Caco-2 (cell line): ENCODE data around the gene CPEB2. TPM values are rescaled to one million over a fixed set of nuclear protein-coding genes. Genes with fewer than 3 reads are reported as not detected.

Experiments
- BruUV-seq: library from RNA; stranded (reverse); fragments of 400-500 nt; replicated peaks from 2 replicates; lab custom pipeline; 2021; lab: Mats Ljungman, UMichigan
- CTCF ChIA-PET: fragments of 300-600 bp; sonication (Branson Sonifier 250); formaldehyde crosslinking; loops from one replicate; lab custom pipeline; 2022; ENCODE audit warnings: antibody characterized with exemption; lab: Charles Lee
- POLR2A ChIA-PET: fragments of 300-600 bp; sonication (Branson Sonifier 250); formaldehyde crosslinking; loops from one replicate; lab custom pipeline; 2022; ENCODE audit warnings: antibody characterized with exemption; lab: Charles Lee
- DNase-seq, 2 experiments: peaks; one replicate each; pipeline versions ENCODE4 v3.0.0 to v3.0.0-alpha.2; 2020 to 2022
- H3K27me3 ChIP-seq: replicated peaks from 2 replicates; pipeline ENCODE4 v1.6.0; 2011; ENCODE audit warnings: low read length; ENCODE audit not compliant: control insufficient read depth, insufficient read depth
- H3K36me3 ChIP-seq: 2 replicates; pipeline ENCODE4 v1.5.1; 2011; ENCODE audit warnings: low read length; ENCODE audit not compliant: control insufficient read depth, insufficient read depth
- H3K4me1 ChIP-seq: fragments of 250-450 bp; sonication (Bioruptor Pico); 2 replicates; pipeline ENCODE4 v1.5.1; 2020; ENCODE audit warnings: mild to moderate bottlenecking
- H3K4me3 ChIP-seq: 2 replicates; pipeline ENCODE4 v1.5.1; 2011; ENCODE audit warnings: low read depth, mild to moderate bottlenecking, control low read depth, low read length
- H3K9me3 ChIP-seq: fragments of 250-450 bp; sonication (Bioruptor Pico); 2 replicates; pipeline ENCODE4 v1.5.1; 2020; ENCODE audit warnings: mild to moderate bottlenecking, moderate library complexity
- H3K27ac Mint-ChIP-seq: one replicate; pipeline ENCODE4 v1.8.0; 2022; ENCODE audit warnings: mixed read lengths; ENCODE audit not compliant: unreplicated experiment
- H3K27me3 Mint-ChIP-seq: one replicate; pipeline ENCODE4 v1.8.0; 2022; ENCODE audit warnings: mixed read lengths; ENCODE audit not compliant: insufficient read depth, unreplicated experiment
- H3K36me3 Mint-ChIP-seq: one replicate; pipeline ENCODE4 v1.8.0; 2022; ENCODE audit warnings: mild to moderate bottlenecking, mixed read lengths; ENCODE audit not compliant: insufficient read depth, unreplicated experiment
- H3K4me1 Mint-ChIP-seq: one replicate; pipeline ENCODE4 v1.8.0; 2022; ENCODE audit warnings: low read depth, mixed read lengths; ENCODE audit not compliant: unreplicated experiment
- H3K4me3 Mint-ChIP-seq: one replicate; pipeline ENCODE4 v1.8.0; 2022; ENCODE audit warnings: mild to moderate bottlenecking, moderate library complexity, mixed read lengths; ENCODE audit not compliant: unreplicated experiment
- H3K9me3 Mint-ChIP-seq: one replicate; pipeline ENCODE4 v1.8.0; 2022; ENCODE audit warnings: mixed read lengths; ENCODE audit not compliant: unreplicated experiment
- CTCF ChIP-seq, 2 experiments: fragments of 200-600 bp in 1 of 2; IDR thresholded peaks; 1 replicate in 1 of 2; 2 replicates in 1 of 2; pipeline versions ENCODE4 v1.5.1 to v1.8.0; 2011 to 2022; ENCODE audit warnings: antibody characterized with exemption in 1 of 2, control low read depth in 1 of 2, inconsistent platforms in 1 of 2, low read depth in 1 of 2, low read length in 1 of 2, mild to moderate bottlenecking in 1 of 2, moderate library complexity in 1 of 2; ENCODE audit not compliant: insufficient read depth in 1 of 2, severe bottlenecking in 1 of 2, unreplicated experiment in 1 of 2
- intact Hi-C: fragments of 100-400 bp; cut with micrococcal nuclease; formaldehyde crosslinking; loops from one replicate; pipeline ENCODE4 v1.10.0; 2022; ENCODE audit not compliant: unreplicated experiment
- total RNA-seq: library from RNA; stranded (reverse); gene quantifications from 2 replicates; pipeline ENCODE4 v1.2.3, GENCODE V29; 2022

The CPEB2 gene
- total RNA-seq, 1 experiment from 2014 or later = 0.18 TPM

- Mint-ChIP-seq H3K36me3 (no peaks in the 10 kb centered on the region), H3K27me3 (no peaks in the 10 kb centered on the region), H3K4me3 (no peak overlapping the region), H3K27ac (no peak overlapping the region), H3K4me1 (no peaks in the 10 kb centered on the region), H3K9me3 (peaks cover 14% of the 10 kb centered on the region)
- DNase-seq = no peak
- BruUV-seq = no TSS peak
- intact Hi-C loops = no loop called here
- Histone ChIP-seq H3K27me3 (no peaks in the 10 kb centered on the region), H3K36me3 (no peaks in the 10 kb centered on the region), H3K4me1 (0 out of 2 replicates have a peak, but pooled peaks cover 3% of the 10 kb centered on the region), H3K9me3 (no peaks in the 10 kb centered on the region), H3K4me3 (no peak overlapping the region)
- no peak for TF ChIP-seq CTCF (IDR thresholded peaks at IDR 0.05; ENCODE audit: insufficient read depth in 1 of 2, low read depth in 1 of 2, low read length in 1 of 2, severe bottlenecking in 1 of 2, unreplicated experiment in 1 of 2)
- POLR2A ChIA-PET = no interaction called here
- CTCF ChIA-PET = no interaction called here
Measured at GRCh38 chr4:15117270-15117946, 115.1 kb downstream of the CPEB2 start.

DNA sequence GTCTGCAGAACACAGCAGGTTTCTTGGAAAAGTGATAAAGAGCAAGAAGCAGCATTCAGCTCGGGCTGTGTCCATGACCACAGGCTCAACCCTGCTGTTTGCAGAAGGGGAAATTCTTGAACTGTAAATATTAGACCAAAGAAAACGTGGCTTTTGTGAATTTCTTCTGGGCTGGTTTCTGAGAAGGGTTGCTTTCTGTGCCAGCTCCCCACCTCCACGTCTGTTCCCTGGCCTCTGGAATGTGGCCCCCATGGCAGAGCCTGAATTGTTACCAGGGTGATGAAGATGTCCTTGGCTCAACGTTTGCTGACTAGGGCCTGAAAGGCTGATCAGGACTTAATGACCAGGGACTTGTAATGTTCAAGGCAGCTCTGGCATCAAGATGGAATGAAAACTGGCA is 116.0 kb downstream of the CPEB2 start:
- ChIA-PET POLR2A (no interaction called here), CTCF (no interaction called here)
- no peaks in the 10 kb centered on the region for H3K27me3 Mint-ChIP-seq
- Histone ChIP-seq H3K4me3 (no peak overlapping the region), H3K27me3 (no peaks in the 10 kb centered on the region), H3K36me3 (no peaks in the 10 kb centered on the region), H3K4me1 (0 out of 2 replicates have a peak, but pooled peaks cover 3% of the 10 kb centered on the region), H3K9me3 (no peaks in the 10 kb centered on the region)
- H3K27ac Mint-ChIP-seq = no peak overlapping the region
- H3K4me3 Mint-ChIP-seq = no peak overlapping the region
- intact Hi-C loops = no loop called here
- DNase-seq = no peak
- H3K9me3 Mint-ChIP-seq = peaks cover 14% of the 10 kb centered on the region
- no peak for TF ChIP-seq CTCF (IDR thresholded peaks at IDR 0.05; ENCODE audit: insufficient read depth in 1 of 2, low read depth in 1 of 2, low read length in 1 of 2, severe bottlenecking in 1 of 2, unreplicated experiment in 1 of 2)
- H3K36me3 Mint-ChIP-seq = no peaks in the 10 kb centered on the region
- H3K4me1 Mint-ChIP-seq = no peaks in the 10 kb centered on the region
- no TSS peak for BruUV-seq
